Motor neuron (in vitro differentiated cells): ENCODE measurements around the gene UGT1A10. TPM values are rescaled to one million over a fixed set of nuclear protein-coding genes. Genes with fewer than 3 reads are reported as not detected.
A peak's percentile ranks its signal among the peaks of the same experiment; 100 is the strongest.

ENCODE experiments used
- ATAC-seq, 8 experiments: fragments of 200-7000 bp; cut with Tn5 transposase; replicated peaks in 6 of 8; 2 replicates each; pipeline ENCODE4 v1.8.0; 2021; ENCODE audit warnings: mild to moderate bottlenecking in 8 of 8, moderate library complexity in 8 of 8
- H3K27ac ChIP-seq, 2 donors: fragments of 250-450 bp; sonication (Bioruptor Pico); 2 replicates each; pipeline ENCODE4 v1.9.0; 2021; ENCODE audit warnings: antibody characterized with exemption in 2 of 2, mild to moderate bottlenecking in 2 of 2, moderate library complexity in 1 of 2
- H3K4me1 ChIP-seq, 2 donors: fragments of 250-450 bp; sonication (Bioruptor Pico); replicated peaks in 1 of 2; 2 replicates each; pipeline ENCODE4 v1.6.1; 2021; ENCODE audit warnings: antibody characterized with exemption in 2 of 2, mild to moderate bottlenecking in 2 of 2, moderate library complexity in 1 of 2
- H3K4me3 ChIP-seq, 5 donors: fragments of 250-450 bp; sonication (Bioruptor Pico); 2 replicates each; pipeline ENCODE4 v1.9.0; 2021; ENCODE audit warnings: antibody characterized with exemption in 5 of 5, mild to moderate bottlenecking in 5 of 5, moderate library complexity in 4 of 5
- WGBS, 10 experiments: fragments of 450-650 bp; shearing (Covaris generic); methylation state at CpG; one replicate each; pipeline ENCODE4 v1.0.0; 2022; 5-methylcytosine and 5-hydroxymethylcytosine counted together
- in situ Hi-C, 9 experiments: fragments of 400-800 bp; cut with MboI; loops; one replicate each; pipeline ENCODE4 v1.15.0; 2021; ENCODE audit warnings: low sequenced_read_pairs in 9 of 9, low pct_unique_long_range_greater_than_20kb in 2 of 9; ENCODE audit not compliant: unreplicated experiment in 9 of 9
- total RNA-seq, 8 experiments: library from RNA; unstranded; fragments of 300-600 nt; gene quantifications; 2 replicates each; pipeline versions ENCODE4 v1.2.3 to v1.2.4, GENCODE V29; 2022

UGT1A10 gene
- total RNA-seq, 8 experiments from 2014 or later, result 0.14 to 11.1 (median 0.40) TPM; not detected in 3

- Histone ChIP-seq H3K4me3 (no peak overlapping the region), H3K4me1 (no peaks in the 10 kb centered on the region), H3K27ac (no peak overlapping the region)
- in situ Hi-C loops, result no loop called here
- 40 to 100% (median 91%) methylated on average over 1 to 4 of the region's 4 CpGs for WGBS, 10 experiments
- ATAC-seq, result no peak
These were observed 32.5 kb downstream of the UGT1A10 start for GRCh38 chr2:233668605-233669260.

- in situ Hi-C loops, result no loop called here
- Histone ChIP-seq H3K27ac (no peak within 1 kb of the TSS), H3K4me1 (no peaks in the 10 kb centered on the region), H3K4me3 (no peak within 1 kb of the TSS)
- 29 to 84% (median 75%) methylated on average over 1 to 4 of the region's 5 CpGs; no CpG with 5 or more reads in 3 of the 10 experiments for WGBS, 10 experiments
- no peak for ATAC-seq
These were observed 35.3 kb downstream of the UGT1A10 start, which contains the start of gene UGT1A9 for GRCh38 chr2:233671290-233672161. Gene UGT1A9 (plus strand): TSS chr2:233671898. CDS start chr2:233671935, 37 bp downstream.

GRCh38 chr2:233672886-233673285, 36.6 kb downstream of the UGT1A10 start:
- no peaks in the 10 kb centered on the region for H3K4me1 ChIP-seq
- ATAC-seq, result no peak
- WGBS, 10 experiments, result 43 to 100% (median 94%) methylated on average over 1 to 3 of the region's 3 CpGs
- in situ Hi-C loops, result no loop called here
- H3K4me3 ChIP-seq, result no peak overlapping the region
- no peak overlapping the region for H3K27ac ChIP-seq

- Histone ChIP-seq H3K4me1 (no peaks in the 10 kb centered on the region), H3K27ac (no peak overlapping the region), H3K4me3 (no peak overlapping the region)
- ATAC-seq, result no peak
- in situ Hi-C loops, result no loop called here
These were observed 37.6 kb downstream of the UGT1A10 start for GRCh38 chr2:233673896-233674295.

GRCh38 chr2:233674314-233674713, 38.1 kb downstream of the UGT1A10 start:
- H3K4me3 ChIP-seq, result no peak overlapping the region
- no peak for ATAC-seq
- WGBS, 10 experiments, result 0 to 86% (median 56%) methylated on average over 1 of the region's 1 CpG; no CpG with 5 or more reads in 5 of the 10 experiments
- no peak overlapping the region for H3K27ac ChIP-seq
- in situ Hi-C loops, result no loop called here
- H3K4me1 ChIP-seq, result no peaks in the 10 kb centered on the region

- in situ Hi-C loops, result no loop called here
- 31 to 80% (median 62%) methylated on average over 1 to 4 of the region's 4 CpGs; no CpG with 5 or more reads in 2 of the 10 experiments for WGBS, 10 experiments
- Histone ChIP-seq H3K4me1 (no peaks in the 10 kb centered on the region), H3K4me3 (no peak overlapping the region), H3K27ac (no peak overlapping the region)
- no peak for ATAC-seq
These were observed 38.7 kb downstream of the UGT1A10 start for GRCh38 chr2:233674995-233675394.

GRCh38 chr2:233676046-233676445, 39.8 kb downstream of the UGT1A10 start:
- Histone ChIP-seq H3K27ac (no peak overlapping the region), H3K4me3 (no peak overlapping the region), H3K4me1 (no peaks in the 10 kb centered on the region)
- 44 to 92% (median 85%) methylated on average over 1 to 2 of the region's 2 CpGs; no CpG with 5 or more reads in 3 of the 10 experiments for WGBS, 10 experiments
- no peak for ATAC-seq
- in situ Hi-C loops, result no loop called here

- in situ Hi-C loops, result no loop called here
- H3K27ac ChIP-seq, result no peak overlapping the region
- H3K4me3 ChIP-seq, result no peak overlapping the region
- peak in 3 of 8 experiments; percentile 28 to 81 (median 40) for ATAC-seq
- 5 to 90% (median 69%) methylated on average over 2 to 4 of the region's 4 CpGs; no CpG with 5 or more reads in 2 of the 10 experiments for WGBS, 10 experiments
- no peaks in the 10 kb centered on the region for H3K4me1 ChIP-seq
These were observed 42.9 kb downstream of the UGT1A10 start for GRCh38 chr2:233679196-233679595.

- Histone ChIP-seq H3K27ac (no peak overlapping the region), H3K4me1 (no peaks in the 10 kb centered on the region), H3K4me3 (no peak overlapping the region)
- WGBS, 10 experiments, result 46 to 100% (median 94%) methylated on average over 1 to 4 of the region's 4 CpGs; no CpG with 5 or more reads in 4 of the 10 experiments
- peak in 2 of 8 experiments; percentile 59 to 72 for ATAC-seq
- in situ Hi-C loops, result no loop called here
These were observed 44.3 kb downstream of the UGT1A10 start for GRCh38 chr2:233680361-233681045.

- no peak for ATAC-seq
- H3K4me1 ChIP-seq, result no peaks in the 10 kb centered on the region
- H3K27ac ChIP-seq, result no peak within 1 kb of the TSS
- in situ Hi-C loops, result no loop called here
- H3K4me3 ChIP-seq, result no peak within 1 kb of the TSS
- WGBS, 10 experiments, result 20 to 100% (median 65%) methylated on average over 1 to 5 of the region's 5 CpGs
These were observed 45.4 kb downstream of the UGT1A10 start, which contains the start of gene UGT1A7 for GRCh38 chr2:233681521-233682099. Gene UGT1A7 (plus strand): TSS chr2:233681901. CDS start chr2:233681938, 37 bp downstream.

GRCh38 chr2:233684640-233685039, 48.4 kb downstream of the UGT1A10 start:
- in situ Hi-C loops, result no loop called here
- Histone ChIP-seq H3K4me1 (no peaks in the 10 kb centered on the region), H3K4me3 (no peak overlapping the region), H3K27ac (no peak overlapping the region)
- ATAC-seq, result no peak
- WGBS, 10 experiments, result 8 to 80% (median 70%) methylated on average over 1 of the region's 1 CpG; no CpG with 5 or more reads in 6 of the 10 experiments

GRCh38 chr2:233686928-233687327, 50.7 kb downstream of the UGT1A10 start:
- in situ Hi-C loops, result no loop called here
- WGBS, 10 experiments, result 0 to 100% (median 85%) methylated on average over 2 to 4 of the region's 5 CpGs; no CpG with 5 or more reads in 1 of the 10 experiments
- H3K27ac ChIP-seq, result no peak overlapping the region

More at GRCh38 chr2:233686928-233687327, 50.7 kb downstream of the UGT1A10 start:
- Histone ChIP-seq H3K4me3 (no peak overlapping the region), H3K4me1 (peaks cover 3 to 4% of the 10 kb centered on the region in 2 donors)
- ATAC-seq, result peak in 3 of 8 experiments; percentile 83 to 92 (median 88)
